GM12873 (cell line): ENCODE data around the gene TMEM121B.

Experiments
- CTCF ChIP-seq: IDR thresholded peaks from 2 replicates; pipeline ENCODE4 v1.5.1; 2012; ENCODE audit warnings: low read depth, mild to moderate bottlenecking, moderate library complexity, low read length, control low read depth; ENCODE audit not compliant: insufficient read depth; ENCODE audit errors: missing control alignments

Gene TMEM121B

GRCh38 chr22:17109113-17109865 is 11.9 kb downstream of the TMEM121B start:
- TF ChIP-seq CTCF, result no peak

- no peak for TF ChIP-seq CTCF
These were observed 12.7 kb downstream of the TMEM121B start for GRCh38 chr22:17108256-17109112.

- TF ChIP-seq CTCF, result no peak
These were observed 13.7 kb downstream of the TMEM121B start for GRCh38 chr22:17107547-17107810.

- no peak for TF ChIP-seq CTCF
These were observed 14.2 kb downstream of the TMEM121B start for GRCh38 chr22:17106785-17107546.

- peak; percentile 21 for TF ChIP-seq CTCF
These were observed 14.9 kb downstream of the TMEM121B start for GRCh38 chr22:17106161-17106784.

GRCh38 chr22:17105143-17106129 is 15.7 kb downstream of the TMEM121B start:
- TF ChIP-seq CTCF, result no peak
